Renal pelvis (tissue), 4 donors: ENCODE data around the gene KCNIP1. TPM values are rescaled to one million over a fixed set of nuclear protein-coding genes. Genes with fewer than 3 reads are reported as not detected.

Experiments used
- DNase-seq: peaks from one replicate; pipeline ENCODE4 v3.0.0-alpha.2; 2013
- polyA plus RNA-seq, 3 donors: library from polyadenylated mRNA; unstranded; fragments of 120-200 nt; gene quantifications; one replicate each; pipeline ENCODE4 v1.2.1, GENCODE V29; 2013; ENCODE audit not compliant: insufficient read length in 3 of 3

KCNIP1 gene
- polyA plus RNA-seq, 3 donors, result 9.9 to 12.1 (median 10.2) TPM

GRCh38 chr5:170590566-170590965 lies 86.7 kb downstream of the KCNIP1 start:
- no peak for DNase-seq

DNA sequence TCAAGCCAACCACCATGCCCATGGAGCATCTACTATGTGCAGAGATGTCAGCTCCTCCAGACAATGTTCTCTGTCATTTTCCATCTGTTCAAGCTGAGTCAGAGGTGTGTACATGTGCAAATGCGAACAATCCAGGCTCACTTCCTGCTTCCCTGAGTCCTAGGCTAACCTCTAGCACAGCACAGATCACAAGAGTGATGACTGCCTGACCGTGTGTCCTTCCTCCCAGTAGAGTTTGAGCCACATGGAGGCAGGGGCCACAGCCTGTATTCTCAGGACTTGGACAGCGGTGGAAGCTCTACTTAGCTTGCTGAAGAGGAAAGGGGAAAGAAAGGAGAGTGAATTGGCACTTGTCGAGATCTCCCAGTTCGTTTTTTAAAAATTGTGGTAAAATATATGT lies 87.2 kb downstream of the KCNIP1 start:
- no peak for DNase-seq

DNA sequence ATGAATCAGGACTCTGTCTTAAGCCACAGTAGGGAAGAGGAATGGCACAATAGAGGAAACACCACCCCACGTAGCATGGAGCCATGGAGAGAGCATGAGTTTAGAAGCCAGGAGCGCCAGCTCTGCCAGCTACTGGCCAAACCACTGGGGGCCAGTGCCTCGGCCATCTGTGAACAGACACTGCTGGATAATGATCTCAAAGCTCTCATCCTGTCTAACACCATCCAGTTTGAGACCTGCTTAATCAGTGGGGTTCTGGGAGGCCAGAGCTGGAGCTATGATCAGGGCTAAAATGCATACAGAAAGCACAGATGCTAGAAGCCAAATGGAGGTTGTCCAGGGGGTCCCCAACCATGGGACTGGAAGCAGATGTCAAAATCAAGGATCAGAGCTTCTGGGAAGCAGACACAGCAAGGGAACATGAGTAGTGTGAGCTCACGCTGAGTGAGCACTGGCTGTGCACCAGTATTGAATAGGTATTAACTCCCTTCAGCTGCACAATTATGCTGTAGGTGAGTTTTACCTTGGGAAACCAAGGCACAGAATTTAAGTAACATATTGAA lies 92.7 kb downstream of the KCNIP1 start:
- no peak for DNase-seq

- peak; percentile 50 for DNase-seq
These were observed 93.4 kb downstream of the KCNIP1 start for GRCh38 chr5:170597109-170597751.

GRCh38 chr5:170597872-170598271 lies 94.1 kb downstream of the KCNIP1 start:
- DNase-seq, result no peak

- DNase-seq, result no peak
These were observed 95.9 kb downstream of the KCNIP1 start for GRCh38 chr5:170599756-170600155.

DNA sequence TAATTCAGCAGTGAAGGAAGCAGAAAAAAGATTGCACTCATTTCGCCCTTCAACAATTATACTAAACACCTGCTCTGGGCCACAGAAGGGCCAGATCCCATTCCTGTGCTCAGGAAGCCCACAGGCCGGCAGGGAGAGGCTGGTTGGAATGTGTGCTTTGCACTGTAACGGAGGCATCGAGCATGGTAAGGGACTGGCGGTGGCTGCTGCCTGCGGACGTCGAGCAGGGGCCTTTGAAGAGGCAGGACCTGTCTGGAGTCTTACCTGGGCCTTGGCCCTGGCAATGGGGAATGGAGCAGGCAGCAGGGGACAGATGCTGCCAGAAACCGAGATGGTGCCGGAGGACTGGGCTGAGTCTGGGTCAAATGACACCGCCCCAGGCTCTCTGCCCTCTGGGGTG lies 97.8 kb downstream of the KCNIP1 start:
- DNase-seq, result no peak

DNA sequence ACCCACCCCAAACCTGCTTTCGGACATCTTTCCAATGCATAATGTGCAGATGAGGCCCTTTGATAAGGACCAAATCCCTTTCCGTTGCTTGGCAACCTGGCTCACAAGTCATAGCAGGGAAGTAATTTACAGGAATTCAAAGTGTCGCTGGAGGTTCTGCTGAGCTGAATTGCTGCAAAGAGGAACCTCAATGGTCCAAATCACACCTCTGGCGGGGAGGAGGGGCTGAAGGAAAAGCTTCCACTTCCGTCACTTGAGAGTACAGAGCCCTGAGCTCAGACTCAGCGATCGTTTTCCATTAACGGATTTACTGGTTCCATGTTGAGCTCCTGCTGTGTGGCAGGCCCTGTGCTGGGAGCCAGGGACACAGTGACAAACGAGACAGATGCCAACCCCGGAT lies 99.3 kb downstream of the KCNIP1 start:
- no peak for DNase-seq

DNA sequence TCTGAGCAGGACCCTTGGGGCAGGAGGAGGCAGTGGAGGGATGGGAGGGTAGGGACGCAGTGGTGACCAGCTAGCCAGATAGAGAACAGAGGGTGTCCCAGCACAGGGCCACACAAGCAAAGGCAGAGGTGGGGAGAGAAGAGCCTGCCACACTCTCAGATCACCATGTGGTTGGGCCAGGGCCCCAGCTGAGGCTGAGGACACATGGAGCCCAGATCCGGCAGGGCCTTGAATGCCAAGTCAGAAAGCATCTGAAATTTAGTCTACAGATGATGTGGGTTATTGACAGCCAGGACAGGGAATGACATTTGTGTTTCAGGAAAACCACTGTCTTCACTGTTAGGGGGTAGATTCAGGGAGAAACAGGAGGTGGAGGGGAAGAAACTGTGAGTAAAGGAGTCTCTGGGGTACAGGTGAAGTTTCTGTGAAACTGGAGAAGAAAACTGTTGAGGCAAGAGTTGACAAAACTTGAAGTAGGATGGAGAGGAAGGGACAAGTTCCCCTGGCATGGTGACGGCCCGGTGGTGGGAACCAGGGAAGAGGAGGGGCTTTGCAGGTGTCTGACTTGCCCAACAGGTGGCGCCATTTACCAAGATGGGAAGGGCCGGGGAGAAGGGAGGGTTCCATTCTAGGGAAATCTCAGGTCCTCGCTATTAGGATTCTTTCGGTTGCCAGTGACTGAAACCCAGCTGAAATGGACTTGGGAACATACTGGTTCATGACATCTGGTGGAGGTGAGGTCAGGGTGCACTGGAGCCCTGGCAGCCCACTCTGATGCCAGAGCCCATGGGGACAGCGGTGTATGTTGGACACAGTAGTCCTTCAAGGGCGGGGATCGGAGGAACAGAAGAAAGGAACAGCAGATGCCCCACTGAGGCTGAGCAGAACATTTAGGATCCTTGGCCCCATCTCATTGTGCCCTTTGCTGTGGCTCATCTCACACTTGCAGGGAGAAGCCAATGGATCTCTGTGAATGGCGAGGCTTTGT lies 100.1 kb downstream of the KCNIP1 start:
- peak; percentile 61 for DNase-seq

- DNase-seq, result no peak
These were observed 103.1 kb downstream of the KCNIP1 start for GRCh38 chr5:170606941-170607340.

DNA sequence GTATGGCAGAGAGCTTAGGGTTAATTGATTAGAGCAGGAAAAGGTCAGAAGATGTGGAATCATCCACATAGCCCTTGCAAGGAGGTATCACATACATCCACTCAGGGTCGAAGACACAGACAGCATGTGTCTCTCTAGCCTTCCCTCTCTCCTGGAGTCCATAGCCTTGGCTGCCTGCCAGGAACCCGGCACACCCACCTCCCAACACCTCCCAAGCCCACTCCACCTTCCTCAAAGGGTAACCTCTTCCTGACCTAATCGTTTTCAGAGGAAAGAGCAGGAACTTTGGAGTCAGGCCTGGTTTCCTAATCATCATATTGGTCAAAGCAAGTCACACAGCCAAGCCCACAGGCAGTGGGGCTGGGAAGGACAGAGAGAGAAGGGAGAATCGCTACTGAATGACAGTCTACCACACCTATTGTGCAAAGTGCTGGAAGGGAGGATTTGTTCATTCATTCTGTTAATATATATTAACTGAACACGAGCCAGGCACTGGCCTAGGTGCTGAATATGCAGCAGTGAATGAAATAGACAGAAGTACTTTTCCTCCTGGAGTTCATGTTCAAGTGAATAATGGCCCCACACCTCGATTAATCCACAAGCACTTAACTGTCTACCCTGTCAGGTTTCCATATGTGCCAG lies 107.8 kb downstream of the KCNIP1 start:
- peak; percentile 39 for DNase-seq

GRCh38 chr5:170612256-170612678 lies 108.4 kb downstream of the KCNIP1 start:
- no peak for DNase-seq

DNA sequence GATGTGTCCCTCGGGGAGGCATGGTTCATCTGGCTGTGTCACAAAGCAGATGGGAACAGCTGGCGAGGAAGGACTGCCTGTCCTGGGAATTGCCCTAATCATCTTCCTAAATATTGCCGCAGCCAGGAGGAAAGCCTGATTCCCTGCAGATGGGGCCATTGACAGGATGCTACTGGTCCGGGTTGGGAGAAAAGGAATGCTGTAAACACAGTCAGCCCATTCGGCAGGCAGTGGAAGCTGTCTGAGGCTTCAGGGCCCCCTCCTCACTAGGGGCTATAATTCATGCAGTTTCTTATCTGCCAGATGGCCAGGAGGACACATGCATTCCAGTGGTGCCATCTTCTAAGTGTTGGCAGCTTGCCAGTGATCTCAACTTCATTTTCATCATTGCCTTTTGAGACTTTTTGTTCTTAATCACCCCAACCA lies 110.3 kb downstream of the KCNIP1 start:
- DNase-seq, result no peak

DNA sequence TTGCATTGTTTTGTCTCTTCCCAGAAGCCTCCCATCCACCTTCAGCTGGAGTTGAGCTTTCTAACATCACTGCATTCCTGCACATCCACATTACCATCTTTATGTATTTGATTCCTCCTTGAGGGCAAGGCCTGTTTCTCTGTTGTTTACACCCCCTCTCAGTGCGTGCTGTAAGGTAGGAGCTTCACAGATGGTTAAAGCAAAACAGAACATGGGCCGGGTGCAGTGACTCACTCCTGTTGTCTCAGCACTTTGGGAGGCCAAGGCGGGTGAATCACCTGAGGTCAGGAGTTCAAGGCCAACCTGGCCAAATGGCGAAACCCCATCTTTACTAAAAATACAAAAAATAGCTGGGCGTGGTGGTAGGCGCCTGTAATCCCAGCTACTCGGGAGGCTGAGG lies 110.9 kb downstream of the KCNIP1 start:
- no peak for DNase-seq

- DNase-seq, result no peak
These were observed 114.0 kb downstream of the KCNIP1 start for GRCh38 chr5:170617533-170618490.

DNA sequence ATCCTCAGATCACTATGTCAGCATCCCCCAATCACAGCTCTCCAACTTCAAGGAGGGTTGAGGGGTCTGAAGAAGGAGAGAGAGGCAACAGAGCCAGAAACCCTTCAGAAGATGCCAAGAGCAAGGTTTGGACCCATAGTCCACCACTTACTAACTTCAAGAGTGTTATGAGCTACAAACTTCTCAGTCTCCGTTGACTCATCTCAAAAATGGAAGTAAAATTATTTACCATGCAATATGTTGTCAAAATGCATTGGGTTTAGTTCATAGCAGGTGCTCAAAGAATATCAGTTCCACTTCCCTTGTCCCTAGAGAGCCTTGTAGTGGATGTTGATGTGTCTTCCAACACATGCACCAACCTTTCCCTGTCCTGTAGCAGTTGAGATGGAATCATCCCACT lies 116.0 kb downstream of the KCNIP1 start:
- DNase-seq, result no peak

- DNase-seq, result no peak
These were observed 119.1 kb downstream of the KCNIP1 start for GRCh38 chr5:170622933-170623332.

- DNase-seq, result no peak
These were observed 119.9 kb downstream of the KCNIP1 start for GRCh38 chr5:170623576-170624181.

GRCh38 chr5:170625221-170626165 lies 121.7 kb downstream of the KCNIP1 start:
- DNase-seq, result no peak
